ENCODE measurements around the gene SLC6A17.

- TF ChIP-seq CTCF (IDR thresholded peaks at IDR 0.05) (no peak), EP300 (IDR thresholded peaks at IDR 0.05) (no peak), POLR2A (IDR thresholded peaks at IDR 0.05; ENCODE audit: low read depth) (no peak)
These were observed 62.2 kb downstream of the SLC6A17 start for GRCh38 chr1:110212169-110213142.

Data from esophagus muscularis mucosa (tissue), 4 donors.